NCI-H82 treated with DMSO at 0.1 percent for 48 hours (cell line): ENCODE data around the gene MCC.
A peak's percentile ranks its signal among the peaks of the same experiment; 100 is the strongest.
"Not testable (repeated sequence)": the region's sequence is repeated elsewhere in the genome, so short reads cannot be mapped to it uniquely, and the experiment has no call there.

Source experiments
- DNase-seq: peaks from one replicate; lab custom pipeline; 2025; ENCODE audit not compliant: unreplicated experiment; lab: John Stamatoyannopoulos, UW

Gene MCC

DNA sequence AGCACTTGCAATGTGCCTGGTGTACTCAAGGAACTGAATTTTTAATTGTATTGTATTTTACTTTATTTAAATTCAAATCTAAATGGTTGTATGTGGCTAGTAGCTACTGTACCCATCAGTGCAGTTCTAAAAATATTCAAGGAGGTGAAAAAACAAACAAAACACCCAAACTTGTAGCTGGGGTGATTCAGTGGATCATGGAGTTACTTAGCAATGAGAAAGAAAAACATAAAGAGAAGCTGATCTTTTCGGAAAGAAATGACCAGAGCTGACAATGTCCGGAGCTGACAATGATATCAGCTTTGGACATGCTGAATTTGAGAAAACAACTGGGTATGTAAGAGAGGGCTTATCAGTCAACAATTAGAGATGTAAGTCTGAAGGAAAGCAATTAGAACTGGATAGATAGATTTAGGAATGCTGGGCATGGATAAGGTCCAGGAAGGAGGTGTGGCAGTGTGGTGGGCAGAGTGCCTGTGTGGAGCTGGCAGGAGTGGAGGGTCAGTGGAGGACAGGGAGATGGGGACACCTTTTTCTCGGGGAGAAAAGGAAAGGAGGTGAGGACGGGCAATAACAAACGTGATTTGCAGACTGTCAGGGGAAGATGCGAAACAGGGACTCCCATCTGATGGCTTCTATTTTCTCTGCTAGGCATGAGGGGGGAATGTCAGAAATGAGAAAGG, 398.5 kb downstream of the MCC start:
- DNase-seq, result no peak

DNA sequence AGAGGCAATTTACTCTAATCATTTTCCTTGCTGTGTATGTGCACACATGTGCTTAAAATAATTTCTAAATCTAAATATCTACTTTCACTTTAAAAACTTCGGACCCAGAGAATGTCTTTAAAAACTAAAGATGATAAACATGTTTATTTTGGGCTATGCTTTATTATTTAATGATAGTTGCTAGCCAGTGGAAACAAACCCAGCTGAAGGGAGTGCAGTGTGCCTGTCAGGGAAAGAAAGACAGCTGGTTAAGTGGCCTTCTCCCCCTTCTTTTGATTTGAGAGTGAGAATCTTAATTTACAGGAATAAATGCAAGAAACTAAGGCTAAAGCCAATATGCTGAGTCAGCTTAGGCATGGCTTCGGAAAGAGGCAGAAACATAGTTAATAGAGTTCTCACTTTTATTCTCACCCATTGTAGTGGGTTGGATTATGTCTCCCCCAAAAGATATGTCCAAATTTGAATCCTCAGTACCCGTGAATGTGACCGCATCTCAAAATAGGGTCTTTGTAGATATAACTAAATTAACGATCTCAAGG, 400.2 kb downstream of the MCC start:
- no peak for DNase-seq

DNA sequence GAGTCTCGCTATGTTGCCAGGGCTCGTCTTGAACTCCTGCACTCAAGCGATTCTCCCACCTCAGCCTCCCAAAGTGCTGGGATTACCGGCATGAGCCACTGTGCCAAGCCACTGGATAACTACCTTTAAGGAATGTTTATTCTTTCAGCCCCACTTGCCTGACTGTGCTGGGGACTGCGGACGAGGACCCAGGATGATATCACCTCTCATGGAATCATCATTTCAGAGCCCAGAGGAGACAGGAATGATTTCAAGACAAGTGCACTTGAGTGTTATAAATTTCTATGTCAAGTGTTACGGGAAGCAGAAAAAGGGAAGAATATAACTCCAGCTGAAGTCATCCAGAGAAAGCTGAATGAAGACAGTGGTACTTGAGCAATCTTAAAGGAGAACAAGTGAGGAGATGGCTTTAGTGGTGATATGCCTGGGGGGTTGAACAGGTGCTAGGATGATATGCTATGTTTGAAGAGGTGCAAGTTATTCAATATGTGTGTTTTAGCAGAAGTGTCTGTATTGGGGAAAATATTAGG, 402.3 kb downstream of the MCC start:
- no peak for DNase-seq

GRCh38 chr5:113085084-113085414, 403.2 kb downstream of the MCC start:
- DNase-seq, result no peak

- DNase-seq, result peak; percentile 72
Observed at GRCh38 chr5:113084402-113085083, 403.7 kb downstream of the MCC start.

DNA sequence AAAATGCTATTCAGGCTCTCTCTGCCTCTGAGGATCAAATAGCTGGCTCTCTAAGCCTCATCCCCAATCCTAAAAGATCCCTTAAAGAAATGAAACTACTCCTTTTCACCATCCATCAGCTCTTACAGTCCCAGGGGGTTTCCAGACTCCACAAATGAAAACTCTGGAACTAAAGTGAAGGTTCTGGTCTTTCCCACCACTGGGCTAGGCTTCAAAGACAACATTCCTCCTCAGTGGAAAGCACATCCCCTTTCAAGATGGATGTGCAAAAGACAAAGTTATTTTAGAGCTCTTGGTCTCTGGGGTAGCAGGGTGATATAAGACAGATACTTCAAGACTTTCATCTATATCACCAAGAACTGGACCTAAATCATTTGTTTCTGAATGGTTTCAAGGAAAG, 404.8 kb downstream of the MCC start:
- no peak for DNase-seq

- no peak for DNase-seq
Observed at GRCh38 chr5:113082547-113082905, 405.7 kb downstream of the MCC start.

DNA sequence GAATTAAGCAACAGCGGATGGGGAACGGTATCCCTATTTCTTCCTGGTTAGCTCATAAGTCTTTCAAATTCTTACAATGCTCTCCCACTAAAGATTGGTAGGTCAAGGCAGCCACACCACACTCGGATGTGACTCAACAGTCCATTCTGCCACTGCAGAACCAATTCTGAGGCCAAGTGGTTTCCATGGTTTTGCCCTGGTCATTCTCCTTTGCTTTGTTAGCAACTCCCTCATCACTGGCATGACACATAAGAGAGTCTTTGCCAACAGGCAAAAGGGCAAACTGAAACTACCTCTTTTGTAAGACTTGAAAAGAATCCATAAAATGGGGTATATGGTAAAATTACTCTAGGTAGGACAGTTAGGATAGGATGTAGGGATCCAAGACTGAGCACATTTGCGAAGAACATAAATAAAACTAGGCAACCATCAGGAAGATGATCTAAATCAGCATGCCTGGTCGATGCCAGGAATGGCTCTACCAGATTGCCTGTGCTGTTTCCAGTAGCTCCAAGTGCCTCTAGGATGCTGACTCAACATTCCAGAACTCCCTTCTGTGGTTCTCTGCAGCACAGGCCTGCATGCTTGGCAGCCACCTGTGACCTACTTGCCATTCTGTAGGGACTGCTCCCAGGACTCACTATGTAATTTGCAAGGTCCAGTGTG, 406.2 kb downstream of the MCC start:
- no peak for DNase-seq

DNA sequence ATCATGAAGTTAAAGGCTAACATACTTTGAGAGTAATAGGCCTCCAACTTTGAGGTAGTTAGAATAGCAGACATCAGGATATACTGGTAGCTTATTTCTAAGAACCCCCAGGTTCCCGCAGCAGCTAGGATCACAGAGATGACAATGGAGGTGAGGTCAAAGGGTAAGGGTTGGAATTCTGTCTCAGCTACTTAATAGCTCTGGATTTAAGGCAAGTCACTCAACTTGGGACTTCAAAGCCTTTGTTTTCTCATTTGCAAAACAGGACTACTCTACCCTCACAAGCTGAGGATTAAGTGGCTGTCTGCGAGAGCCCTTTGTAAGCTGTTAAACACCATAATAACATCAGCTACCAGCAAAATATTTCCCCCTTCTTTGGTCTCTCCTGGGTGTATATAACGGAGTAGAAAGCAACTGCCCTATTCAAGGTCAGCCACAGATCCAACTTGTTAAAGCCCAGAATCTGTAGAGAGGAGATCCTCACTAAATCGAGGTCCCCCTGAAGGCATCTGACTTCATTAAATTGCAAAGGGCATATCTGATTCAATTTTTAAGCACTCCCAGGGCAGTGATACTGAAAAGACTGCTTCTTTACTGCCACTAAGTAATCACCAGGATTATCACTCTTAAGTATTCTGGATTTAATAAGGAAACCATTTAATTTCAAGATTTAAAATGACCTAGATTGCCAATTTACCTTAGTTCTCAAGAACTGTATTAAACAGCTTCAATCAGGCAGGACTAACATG, 407.0 kb downstream of the MCC start:
- no peak for DNase-seq

- not testable (repeated sequence) for DNase-seq
Observed at GRCh38 chr5:113076649-113077048, 411.6 kb downstream of the MCC start.

- DNase-seq, result no peak
Observed at GRCh38 chr5:113075019-113075418, 413.2 kb downstream of the MCC start.

GRCh38 chr5:113073629-113074034, 414.6 kb downstream of the MCC start:
- DNase-seq, result not testable (repeated sequence)

DNA sequence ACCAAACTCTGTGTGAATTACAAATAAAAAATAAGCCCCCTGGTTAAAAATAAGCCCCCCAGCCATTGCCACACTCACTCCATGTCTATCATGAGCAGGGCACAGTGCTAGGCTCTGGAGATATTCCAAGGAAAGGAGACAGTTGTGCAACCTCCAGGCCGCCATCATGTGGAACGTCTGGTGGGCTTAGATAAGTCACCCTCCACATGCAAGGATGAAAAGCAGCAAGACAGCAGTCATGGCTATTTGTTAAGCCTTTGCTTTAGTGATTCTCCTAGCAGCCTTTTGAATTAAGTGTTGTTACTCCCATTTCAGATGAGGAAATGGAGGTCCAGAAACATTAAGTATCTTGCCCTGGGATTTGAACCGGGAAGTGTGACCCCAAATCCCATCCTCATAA, 416.9 kb downstream of the MCC start:
- DNase-seq, result no peak

- no peak for DNase-seq
Observed at GRCh38 chr5:113070901-113071300, 417.4 kb downstream of the MCC start.

DNA sequence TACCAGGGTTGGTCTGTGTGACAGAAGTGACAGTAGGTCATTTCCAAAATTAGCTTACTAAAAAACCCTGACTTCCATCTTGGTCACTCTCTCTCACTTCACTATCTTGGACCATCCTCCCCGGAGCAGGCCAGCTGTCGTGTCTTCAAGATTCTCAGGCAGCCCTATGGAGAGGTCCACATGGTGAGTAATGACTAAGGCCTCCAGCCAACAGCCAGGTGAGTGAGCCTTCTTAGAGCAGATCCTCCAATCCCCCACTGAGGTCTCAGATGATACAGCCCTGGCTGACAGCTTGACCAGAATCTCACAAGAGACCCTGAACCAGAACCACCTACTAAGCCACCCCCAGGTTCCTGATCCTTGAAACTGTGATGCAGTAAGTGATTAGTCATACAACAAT, 419.7 kb downstream of the MCC start:
- no peak for DNase-seq

DNA sequence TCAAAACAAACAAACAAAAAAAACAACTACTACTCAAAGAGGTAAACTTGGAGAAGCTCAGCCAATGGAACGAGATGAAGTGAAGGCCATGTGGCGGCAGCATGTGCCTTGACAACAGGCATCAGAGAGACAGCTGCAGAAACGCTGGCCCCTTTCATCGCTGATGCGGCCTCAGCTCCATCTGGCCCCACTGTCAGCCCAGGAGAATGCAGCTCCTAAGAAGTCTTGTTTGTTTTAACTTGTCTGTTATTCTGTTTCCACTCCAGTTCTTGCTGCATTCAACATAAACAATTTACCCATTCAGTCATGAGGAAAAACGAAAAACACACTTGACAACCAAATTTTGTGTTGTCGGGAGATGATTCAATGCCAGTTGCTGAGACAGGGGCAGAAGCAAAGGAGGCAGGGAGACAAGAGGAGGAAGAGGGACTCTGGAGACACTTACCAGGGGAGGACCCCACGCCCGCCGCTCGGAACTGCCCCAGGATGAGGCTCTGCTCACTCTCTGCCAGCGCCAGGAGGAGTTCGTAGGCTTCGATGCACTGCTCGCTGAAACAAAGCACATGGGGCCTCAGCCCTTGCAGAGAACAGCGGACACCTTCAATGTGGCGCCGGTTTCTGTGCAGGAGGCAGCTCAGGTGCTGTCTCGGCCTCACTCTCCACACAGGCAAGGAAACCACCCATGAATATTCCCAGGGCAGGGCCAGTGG, 420.5 kb downstream of the MCC start:
- no peak for DNase-seq

DNA sequence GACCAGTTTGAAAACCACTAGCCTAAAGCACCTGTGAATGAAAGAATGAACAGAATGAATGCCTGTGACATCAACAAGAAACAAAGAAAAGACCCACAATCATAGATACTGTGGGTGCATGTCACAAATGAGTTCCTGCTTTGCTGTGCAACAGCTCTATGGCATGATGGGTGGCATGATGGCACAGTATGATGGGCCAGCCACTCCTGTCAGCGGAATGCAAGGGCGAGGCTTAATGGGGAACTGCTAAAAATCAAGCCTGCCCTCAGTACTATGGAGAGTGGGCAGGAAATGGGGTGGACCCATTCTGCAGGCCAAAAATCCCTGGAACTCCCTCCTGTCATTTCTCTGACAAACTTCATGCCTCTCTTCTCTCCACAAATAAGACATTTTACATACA, 422.6 kb downstream of the MCC start:
- DNase-seq, result no peak

- no peak for DNase-seq
Observed at GRCh38 chr5:113064806-113065205, 423.4 kb downstream of the MCC start.

DNA sequence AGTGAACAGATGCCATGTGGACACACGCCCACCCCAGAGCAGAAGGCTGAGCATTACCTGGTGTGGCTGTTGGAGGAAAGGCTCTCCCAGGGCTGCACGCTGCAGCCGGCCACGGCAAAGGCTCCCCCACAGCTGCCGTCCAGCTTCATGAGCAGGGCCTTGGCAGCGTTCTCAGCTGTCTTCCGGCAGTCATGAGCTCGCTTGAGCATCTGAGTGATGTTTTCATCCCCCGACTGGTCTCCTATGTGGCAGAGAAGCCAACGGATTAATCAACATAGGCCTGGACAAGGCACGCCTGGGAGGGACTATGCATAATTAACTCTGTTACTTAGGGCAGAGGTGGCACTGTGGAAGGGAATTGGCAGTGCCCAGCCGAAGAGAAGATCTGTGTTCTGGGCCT, 424.3 kb downstream of the MCC start:
- no peak for DNase-seq

DNA sequence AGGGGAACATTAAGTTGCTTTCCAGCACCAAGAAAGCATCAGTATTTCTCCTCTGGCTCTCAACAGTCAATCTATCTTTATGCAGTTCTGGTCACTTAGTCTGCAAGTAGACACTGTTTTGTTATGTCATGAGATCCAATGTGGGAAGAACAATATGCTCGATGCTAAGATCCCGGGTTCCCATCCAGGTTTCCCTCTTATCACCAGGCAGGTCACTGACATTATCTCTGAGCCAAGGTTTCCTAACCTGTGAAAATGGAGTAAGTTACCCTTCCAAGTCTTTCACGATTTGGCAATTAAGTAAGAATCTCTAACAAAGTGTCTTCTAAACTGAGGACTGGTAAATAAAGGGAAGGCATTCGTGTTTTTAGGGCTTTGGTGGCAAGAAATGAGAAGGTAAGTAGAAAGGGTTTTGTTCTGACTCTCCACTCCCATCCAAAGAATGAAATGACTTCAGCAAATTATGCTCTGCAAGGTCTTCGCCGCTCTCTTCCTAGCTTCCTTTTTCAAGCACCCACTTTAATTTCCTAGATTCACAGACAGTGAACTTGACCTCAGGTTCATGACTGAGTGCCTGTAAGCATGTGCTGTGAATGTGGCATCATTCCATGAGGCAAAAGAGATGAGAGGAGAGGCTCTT, 425.3 kb downstream of the MCC start:
- DNase-seq, result no peak
